Endometrial microvascular endothelial cells (primary cell): ENCODE data around the gene SLC4A8. TPM values are rescaled to one million over a fixed set of nuclear protein-coding genes. Genes with fewer than 3 reads are reported as not detected.
"Not testable (repeated sequence)": the region's sequence is repeated elsewhere in the genome, so short reads cannot be mapped to it uniquely, and the experiment has no call there.

Experiments used
- in situ Hi-C: cut with HindIII; loops from 2 replicates; pipeline ENCODE4 v1.10.0; 2017; ENCODE audit warnings: low sequenced_read_pairs, low pct_unique_long_range_greater_than_20kb; ENCODE audit errors: inconsistent ontology term
- total RNA-seq: library from RNA; depleted of rRNA; stranded (reverse); fragments of >200 nt; gene quantifications from one replicate; pipeline ENCODE4 v1.2.3, GENCODE V29; 2015; ENCODE audit errors: inconsistent ontology term

Gene SLC4A8
- total RNA-seq, 1 donor from 2014 or later, result 5.2 TPM

- in situ Hi-C loops, result no loop called here
Measured at GRCh38 chr12:51512438-51512837, 87.8 kb downstream of the SLC4A8 start.

DNA sequence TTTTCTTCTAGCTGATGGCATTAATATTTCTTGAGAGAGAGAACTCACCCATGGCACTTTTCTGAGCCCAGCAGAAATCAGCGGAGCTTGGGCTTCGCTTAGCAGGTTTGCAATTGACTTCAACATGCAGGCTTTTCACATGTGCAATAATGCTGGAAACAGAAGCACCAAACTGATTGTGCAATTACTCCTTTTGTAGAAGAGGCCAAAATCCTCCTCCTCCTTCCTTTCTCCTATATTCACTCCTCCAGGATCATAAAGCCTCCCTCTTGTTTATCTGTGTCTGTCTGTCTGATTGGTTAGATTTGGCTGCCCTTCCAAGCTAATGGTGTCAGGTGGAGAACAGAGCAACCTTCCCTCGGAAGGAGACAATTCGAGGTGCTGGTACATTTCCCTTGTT lies 90.4 kb downstream of the SLC4A8 start:
- in situ Hi-C loops, result not testable (repeated sequence)

- in situ Hi-C loops, result no loop called here
Measured at GRCh38 chr12:51517316-51517715, 92.7 kb downstream of the SLC4A8 start.

DNA sequence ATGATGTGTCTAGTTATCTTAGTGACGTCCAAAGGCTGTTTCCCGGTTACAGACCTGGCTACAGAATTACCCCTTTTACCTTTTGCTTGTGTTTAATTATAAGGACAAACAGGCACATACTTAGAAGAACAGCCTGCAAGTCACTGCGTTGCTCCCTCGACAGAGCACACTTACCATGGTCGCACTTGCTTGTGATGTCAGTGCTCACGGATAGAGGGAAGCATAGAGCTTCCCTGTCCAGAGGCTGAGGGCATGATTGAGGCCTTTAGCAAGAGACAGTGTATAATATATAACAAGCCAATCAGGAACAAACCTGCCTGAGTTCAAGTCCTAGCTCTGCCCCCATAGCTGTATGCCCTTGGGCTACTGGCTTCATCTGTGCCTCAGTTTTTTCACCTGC lies 93.2 kb downstream of the SLC4A8 start:
- in situ Hi-C loops, result no loop called here

GRCh38 chr12:51519755-51520154 lies 95.1 kb downstream of the SLC4A8 start:
- in situ Hi-C loops, result no loop called here

DNA sequence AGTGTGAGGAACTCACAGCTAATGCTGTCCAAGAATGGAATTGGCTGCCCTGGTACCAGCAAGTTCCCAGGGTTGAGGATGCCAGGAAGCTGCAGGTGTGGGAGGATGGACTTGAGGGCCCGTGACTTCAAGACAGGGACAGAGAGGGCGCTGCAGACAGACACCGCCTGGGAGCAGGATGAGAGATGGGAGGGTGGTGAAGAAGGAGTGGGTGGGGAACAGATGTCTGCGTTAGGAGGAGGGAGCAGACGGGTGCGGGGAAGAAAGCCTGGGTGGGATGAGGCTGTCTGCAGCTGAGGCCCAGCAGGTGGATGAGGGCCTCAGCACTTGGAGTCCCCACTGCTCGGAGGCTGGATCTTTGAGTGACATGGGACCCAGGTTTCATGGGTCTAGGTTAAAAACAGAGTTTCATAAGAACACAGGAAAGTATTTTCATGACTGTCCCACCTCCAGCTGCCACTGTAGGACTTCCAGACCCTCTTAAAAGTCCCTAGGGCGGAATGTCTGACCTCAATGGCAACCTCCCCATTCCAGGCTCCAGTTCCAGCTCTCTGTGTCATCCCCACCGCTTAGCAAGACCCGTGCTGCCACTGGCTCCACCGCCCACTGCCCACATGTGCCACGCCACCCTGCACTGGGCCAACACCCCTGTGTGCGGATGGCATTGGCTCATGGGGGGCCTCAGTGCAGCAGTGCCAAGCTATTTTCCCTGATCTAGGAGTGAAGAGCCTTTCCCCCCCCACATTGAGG lies 96.1 kb downstream of the SLC4A8 start:
- in situ Hi-C loops, result no loop called here

DNA sequence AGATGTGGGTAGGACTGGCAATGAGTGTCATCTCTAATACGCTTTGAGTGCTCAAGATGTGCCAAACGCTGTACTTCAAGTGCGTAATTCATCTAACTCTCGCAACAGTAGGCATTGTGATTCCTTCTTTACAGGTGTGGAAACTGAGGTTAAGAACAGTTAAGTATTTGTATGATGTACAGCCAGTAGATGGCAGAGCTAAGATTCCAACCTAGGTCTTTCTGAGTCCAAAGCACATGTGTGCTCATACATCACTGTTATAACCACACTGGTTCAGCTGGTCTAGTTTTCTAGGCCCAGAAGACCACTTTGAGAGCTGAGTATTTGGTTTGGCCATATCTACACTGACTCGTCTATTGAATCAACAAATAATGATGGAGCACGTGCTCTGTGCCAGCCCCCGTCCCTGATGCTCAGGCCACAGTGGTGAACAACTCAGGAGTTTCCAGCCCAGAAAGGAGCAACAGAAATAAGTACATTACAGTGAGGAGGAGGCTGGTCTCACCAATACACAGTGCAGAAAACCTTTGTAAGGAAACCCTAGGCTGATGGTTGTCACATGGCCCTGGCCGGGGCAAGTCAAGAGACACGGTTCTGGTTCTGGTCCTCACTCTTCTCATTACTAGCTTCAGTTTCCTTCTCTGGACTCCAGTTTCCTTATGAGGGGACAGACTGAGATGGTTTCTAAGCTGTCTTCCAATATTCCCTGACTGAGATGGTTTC lies 97.1 kb downstream of the SLC4A8 start:
- in situ Hi-C loops, result no loop called here

- in situ Hi-C loops, result no loop called here
Measured at GRCh38 chr12:51522696-51523095, 98.1 kb downstream of the SLC4A8 start.

GRCh38 chr12:51524386-51524901 lies 99.8 kb downstream of the SLC4A8 start:
- in situ Hi-C loops, result no loop called here

- in situ Hi-C loops, result no loop called here
Measured at GRCh38 chr12:51525518-51525917, 100.9 kb downstream of the SLC4A8 start.

- in situ Hi-C loops, result no loop called here
Measured at GRCh38 chr12:51527966-51528365, 103.3 kb downstream of the SLC4A8 start.

DNA sequence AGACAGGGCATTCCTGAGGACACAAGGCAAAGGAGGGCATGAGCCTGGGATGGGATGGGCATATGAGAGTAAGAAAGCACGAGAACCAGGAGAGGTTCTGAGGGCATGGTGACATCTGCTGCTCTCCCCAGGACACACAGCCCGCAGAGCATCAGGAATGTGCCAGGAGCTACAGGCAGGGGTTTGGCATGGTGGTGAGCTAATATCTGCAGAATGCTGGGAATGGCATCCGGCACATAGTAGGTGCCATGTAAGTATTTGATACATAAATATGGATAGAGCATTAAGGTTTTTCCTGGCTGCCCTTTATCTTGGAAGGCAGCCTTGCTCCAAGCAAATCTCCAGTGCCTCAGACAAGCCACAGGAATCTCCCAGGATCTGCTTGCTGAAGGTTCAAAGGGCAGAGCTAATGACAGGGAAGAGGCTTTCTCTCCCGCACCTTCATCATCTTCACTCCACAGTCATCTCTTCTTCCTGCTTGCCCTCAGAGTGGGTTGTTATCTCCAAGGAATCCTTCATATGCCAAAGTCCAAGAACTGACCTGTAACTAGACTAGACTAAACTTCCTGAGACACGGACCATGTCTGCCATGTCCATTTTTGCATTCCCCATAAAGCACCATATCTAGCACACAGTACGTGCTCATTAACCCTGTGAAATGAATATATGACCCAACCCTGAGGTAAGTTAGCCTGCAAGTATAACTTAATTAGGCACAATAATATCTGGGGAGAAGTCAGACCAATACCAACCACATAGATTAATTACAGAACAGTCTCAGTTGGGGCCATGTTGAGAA lies 104.4 kb downstream of the SLC4A8 start:
- in situ Hi-C loops, result no loop called here

- in situ Hi-C loops, result no loop called here
Measured at GRCh38 chr12:51529651-51529970, 105.0 kb downstream of the SLC4A8 start.

- in situ Hi-C loops, result no loop called here
Measured at GRCh38 chr12:51530208-51530607, 105.6 kb downstream of the SLC4A8 start.

DNA sequence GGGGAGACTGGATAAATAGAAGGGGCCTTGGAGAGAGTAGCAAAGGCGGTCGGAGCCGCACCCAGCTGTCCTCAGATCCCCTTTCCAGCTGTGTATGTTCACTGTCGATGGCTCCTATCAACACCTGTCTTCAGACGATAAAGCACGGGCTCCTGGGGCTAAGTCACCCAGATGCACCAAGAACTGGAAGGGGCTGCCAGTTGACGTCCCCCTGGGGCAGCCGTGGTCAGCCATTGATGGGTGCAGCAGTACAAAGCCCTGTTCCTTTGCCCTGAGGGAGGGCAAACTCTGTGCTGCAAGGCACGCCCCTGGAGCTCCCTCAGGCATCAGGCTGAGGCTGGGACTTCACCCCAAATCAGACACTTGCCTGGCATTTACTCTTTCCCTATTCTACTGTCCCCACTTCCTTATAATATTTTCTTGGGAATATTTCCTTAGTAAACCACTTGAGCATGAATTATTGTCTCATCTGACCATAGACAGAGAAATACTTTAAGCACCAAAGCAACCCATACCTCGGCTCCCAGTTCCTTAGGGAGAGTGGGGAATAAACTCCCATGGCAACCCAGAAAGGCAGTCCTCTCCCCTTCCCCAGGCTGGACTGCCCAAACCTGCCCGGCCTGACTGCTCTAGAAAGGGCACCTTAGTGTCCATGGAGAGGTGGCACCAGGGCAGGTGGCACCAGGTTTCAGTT lies 106.8 kb downstream of the SLC4A8 start:
- in situ Hi-C loops, result no loop called here

DNA sequence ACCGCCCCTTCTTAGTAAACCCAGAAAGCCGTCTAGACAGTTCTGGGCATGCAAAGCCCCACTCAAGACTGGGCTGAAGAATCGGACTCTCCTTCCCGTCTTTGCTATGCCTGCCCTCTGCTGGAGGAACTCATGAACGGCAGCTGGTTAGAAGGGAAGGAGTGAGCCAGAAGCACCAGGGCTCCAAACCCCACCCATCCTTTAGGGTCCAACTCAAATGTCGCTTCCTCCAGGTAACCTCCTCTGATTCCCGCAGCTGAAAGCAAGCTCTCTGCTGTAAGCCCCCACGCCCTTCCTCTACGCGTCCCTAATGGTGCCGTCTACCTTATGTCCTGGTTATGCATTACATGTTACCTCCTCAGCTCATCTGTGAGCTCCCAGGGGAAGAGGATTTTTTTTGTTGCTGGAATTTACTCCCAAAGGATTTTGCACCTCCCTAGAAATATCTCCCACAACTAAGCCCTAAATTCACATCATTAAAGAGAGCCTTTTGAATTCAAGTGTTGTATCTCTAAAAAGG lies 107.4 kb downstream of the SLC4A8 start:
- in situ Hi-C loops, result no loop called here

- in situ Hi-C loops, result no loop called here
Measured at GRCh38 chr12:51533799-51534198, 109.2 kb downstream of the SLC4A8 start.

GRCh38 chr12:51534216-51535074 lies 109.8 kb downstream of the SLC4A8 start:
- in situ Hi-C loops, result no loop called here
